Stimulated activated CD8-positive, alpha-beta memory T cell treated with anti-CD3 and anti-CD28 coated beads, Interleukin-15, amount 100 ng/mL, for 48 hours (primary cell): Measurements from ENCODE around the gene PHKG1.
"Not testable (repeated sequence)": the region's sequence is repeated elsewhere in the genome, so short reads cannot be mapped to it uniquely, and the experiment has no call there.

Experiments used
- DNase-seq, 2 donors: peaks; one replicate each; pipeline ENCODE4 v3.0.0-alpha.2; 2020; ENCODE audit warnings: low read depth in 2 of 2

PHKG1 gene

GRCh38 chr7:56083150-56083785 lies 9.5 kb downstream of the PHKG1 start:
- DNase-seq = no peak

GRCh38 chr7:56081626-56082340 lies 11.0 kb downstream of the PHKG1 start:
- no peak for DNase-seq

- DNase-seq = not testable (repeated sequence)
These were observed 11.9 kb downstream of the PHKG1 start for GRCh38 chr7:56080726-56081435.

- DNase-seq = no peak
These were observed 13.1 kb downstream of the PHKG1 start for GRCh38 chr7:56079450-56080185.

GRCh38 chr7:56078196-56078595 lies 14.6 kb downstream of the PHKG1 start:
- no peak for DNase-seq

- no peak for DNase-seq
These were observed 15.1 kb downstream of the PHKG1 start for GRCh38 chr7:56077681-56078080.

DNA sequence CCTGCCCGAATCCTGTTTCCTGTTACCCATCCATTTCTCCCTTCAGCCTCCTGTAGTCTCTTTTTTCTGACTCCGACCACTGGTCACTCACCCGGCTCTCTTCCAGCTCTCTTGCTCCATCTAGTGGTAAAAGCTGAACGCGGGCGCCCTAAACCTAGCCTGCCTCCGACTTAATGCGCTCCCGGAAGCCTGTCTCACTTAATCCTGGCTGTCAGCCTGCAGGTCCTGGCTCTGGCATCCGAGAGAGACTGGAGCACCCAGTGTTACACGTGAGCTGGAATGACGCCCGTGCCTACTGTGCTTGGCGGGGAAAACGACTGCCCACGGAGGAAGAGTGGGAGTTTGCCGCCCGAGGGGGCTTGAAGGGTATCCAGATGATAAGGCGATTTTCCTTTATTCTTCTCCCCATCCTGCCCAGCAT lies 18.4 kb downstream of the PHKG1 start:
- peak in 1 of 2 donors; percentile 29 for DNase-seq

- not testable (repeated sequence) for DNase-seq
These were observed 26.4 kb downstream of the PHKG1 start for GRCh38 chr7:56066376-56066775.

DNA sequence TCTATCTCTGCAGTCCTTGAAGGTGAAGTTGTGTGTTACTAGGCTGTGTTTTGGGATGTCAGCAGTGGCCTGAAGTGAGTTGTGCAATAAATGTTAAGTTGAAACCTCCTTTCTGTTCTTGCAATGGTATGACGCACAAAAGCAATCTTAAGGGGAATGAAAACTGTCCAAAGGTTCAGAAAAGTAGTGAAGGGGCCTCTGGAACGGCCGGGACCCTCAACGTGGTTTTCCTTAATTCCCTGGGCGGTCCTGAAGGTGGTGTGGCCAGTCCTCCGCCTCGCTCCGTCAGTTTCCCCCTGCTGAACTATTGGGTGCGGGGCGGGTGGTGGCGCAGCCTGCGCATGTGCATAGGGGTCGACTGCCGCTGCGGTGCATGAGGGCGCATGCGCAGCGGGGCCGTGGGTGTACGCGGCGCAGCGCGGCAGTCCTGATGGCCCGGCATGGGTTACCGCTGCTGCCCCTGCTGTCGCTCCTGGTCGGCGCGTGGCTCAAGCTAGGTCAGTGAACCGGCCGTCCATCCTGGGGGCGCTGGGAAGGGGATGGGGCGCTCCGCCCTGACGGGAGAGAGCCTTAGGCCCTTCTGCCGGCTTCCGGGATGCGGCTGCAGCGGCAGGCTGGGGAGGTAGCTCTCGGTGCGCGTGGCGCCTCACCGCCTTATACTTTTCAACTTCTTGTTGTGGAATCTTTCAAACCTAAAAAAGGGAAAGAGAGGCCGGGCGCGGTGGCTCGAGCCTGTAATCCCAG lies 28.7 kb downstream of the PHKG1 start, which contains the start of gene SUMF2:
Gene SUMF2 (plus strand): TSS at position 405 of the 744 bp plus-strand sequence. CDS start 26 bp downstream, at position 431.
- DNase-seq = peak; percentile 83 to 87

DNA sequence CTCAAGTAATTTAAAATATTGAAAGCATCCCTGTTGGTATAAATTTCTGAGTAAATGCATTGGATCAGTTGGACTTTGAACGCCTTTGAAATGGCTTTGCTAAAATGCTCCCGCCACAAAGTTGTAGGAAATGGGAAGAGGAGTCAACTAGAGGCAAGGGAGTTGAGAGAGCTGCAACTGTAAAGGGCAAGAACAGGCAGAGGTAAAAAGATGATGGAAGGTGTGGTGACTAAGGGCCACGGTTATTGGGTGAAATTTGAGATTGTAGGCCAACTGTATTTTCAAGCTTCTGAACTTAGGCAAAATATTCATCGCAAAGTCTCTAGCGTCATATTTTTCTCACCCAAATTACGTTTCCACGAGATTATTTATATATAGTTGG lies 29.3 kb downstream of the PHKG1 start:
- no peak for DNase-seq

- no peak for DNase-seq
These were observed 30.4 kb downstream of the PHKG1 start for GRCh38 chr7:56062382-56062781.

DNA sequence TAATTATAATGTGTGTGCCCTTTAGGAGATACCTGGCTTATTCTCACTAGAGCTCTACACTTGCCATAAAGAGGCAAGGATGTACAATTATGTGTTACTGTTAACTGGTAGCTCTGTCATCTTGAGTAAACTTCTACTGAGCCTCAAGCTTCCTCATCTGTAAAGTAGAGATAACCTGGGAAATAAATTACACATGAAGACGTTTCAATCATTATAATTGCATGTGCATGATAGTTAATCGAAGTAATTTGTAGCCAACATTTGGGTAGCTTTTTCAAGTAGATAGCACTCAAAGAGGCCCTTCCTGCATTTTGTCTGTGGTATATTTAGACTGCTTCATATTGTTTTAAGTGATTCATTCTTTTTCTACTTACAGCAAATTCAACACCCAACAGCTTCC lies 38.8 kb downstream of the PHKG1 start:
- no peak for DNase-seq

GRCh38 chr7:56053379-56053778 lies 39.4 kb downstream of the PHKG1 start:
- DNase-seq = no peak

DNA sequence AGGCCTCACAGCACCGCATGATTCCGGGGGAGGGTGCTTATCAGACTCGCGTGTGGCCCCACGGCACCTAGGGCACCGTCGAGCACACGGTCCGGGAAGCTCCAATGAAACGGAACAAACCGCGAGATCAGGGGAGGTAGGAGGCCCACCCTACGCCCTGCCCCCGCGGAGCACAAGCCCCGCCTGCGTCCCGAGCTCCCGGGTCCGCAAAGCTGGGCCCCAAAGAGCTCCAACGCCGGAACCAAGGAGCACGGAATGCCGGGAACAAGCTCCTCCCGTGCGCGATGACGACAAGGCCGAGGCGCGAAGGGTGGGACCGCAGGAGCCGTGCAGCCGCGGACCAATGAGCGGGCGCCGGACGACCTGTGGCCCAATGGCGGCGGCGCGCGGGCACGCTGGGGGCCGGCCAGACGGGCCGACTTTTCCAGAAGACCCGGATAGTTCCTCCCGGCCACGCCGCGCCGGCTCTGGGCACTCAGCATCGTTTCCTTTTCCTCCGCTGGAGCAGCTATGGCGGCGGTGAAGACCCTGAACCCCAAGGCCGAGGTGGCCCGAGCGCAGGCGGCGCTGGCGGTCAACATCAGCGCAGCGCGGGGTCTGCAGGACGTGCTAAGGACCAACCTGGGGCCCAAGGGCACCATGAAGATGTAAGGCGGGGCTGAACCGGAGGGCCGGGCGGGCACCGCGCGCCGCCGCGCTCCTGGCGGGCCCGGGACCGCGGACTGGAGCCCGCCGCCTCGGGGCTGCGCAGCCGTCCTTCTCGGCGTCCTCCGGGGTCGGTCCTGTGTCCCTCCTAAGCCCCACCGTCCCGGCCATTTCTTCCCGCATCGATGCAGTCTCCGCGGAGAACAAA lies 41.2 kb downstream of the PHKG1 start, which contains the start of the genes CCT6A and PSPH:
Gene CCT6A (plus strand): TSS at position 427 of the 853 bp plus-strand sequence. CDS start 84 bp downstream, at position 511.
Gene PSPH (minus strand): TSS at position 106 of the 853 bp plus-strand sequence. CDS start 30,232 bp downstream, outside the sequence.
- peak; percentile 93 to 94 for DNase-seq

DNA sequence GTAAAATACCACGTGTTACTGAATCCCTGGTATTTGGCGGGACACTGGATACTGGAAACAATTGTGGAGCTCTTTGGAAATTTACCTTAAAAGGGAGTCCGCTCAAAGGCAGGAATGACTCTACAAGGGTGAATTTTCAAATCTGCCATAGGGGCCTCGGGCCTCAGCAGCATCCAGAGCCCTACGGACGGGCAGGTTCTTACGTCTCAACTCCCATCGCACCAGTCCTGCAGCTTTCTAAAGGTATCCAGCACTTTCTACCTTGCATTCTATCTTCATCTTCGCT lies 41.8 kb downstream of the PHKG1 start:
- no peak for DNase-seq

GRCh38 chr7:56048763-56049162 lies 44.0 kb downstream of the PHKG1 start:
- not testable (repeated sequence) for DNase-seq

GRCh38 chr7:56048245-56048644 lies 44.5 kb downstream of the PHKG1 start:
- no peak for DNase-seq

GRCh38 chr7:56047446-56048116 lies 45.2 kb downstream of the PHKG1 start:
- not testable (repeated sequence) for DNase-seq

DNA sequence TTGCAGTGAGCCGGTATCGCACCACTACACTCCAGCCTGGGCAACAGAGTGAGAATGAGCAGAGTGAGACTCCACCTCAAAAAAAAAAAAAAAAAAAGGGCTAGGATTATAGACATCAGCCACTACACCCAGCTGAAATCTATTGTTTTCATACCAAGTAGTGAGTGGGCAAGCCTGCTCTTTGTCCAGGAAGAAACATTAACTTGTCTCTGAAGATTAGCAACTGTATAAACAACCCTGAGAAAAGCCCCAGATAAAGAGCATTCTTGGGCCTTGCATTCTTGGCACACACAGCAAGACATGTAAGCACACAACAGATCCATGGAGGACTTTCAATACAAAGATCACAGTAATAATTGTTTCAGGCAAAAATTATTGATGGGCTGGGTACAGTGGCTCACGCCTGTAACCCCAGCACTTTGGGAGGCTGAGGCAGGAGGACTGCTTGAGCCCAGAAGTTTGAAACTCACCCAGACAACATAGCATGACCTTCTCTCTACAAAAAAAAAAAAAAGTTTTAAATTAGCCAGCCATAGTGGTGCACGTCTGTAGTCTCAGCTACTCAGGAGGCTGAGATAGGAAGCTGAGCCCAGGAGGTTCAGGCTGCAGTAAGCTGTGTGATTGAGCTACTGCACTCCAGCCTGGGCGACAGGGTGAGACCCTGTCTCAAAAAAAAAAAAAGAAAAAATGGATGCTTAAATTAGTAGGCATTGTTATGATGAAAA lies 45.9 kb downstream of the PHKG1 start:
- DNase-seq = no peak
